ENCODE data around the gene CLEC16A. TPM values are rescaled to one million over a fixed set of nuclear protein-coding genes. Genes with fewer than 3 reads are reported as not detected.

Gene CLEC16A
- polyA plus RNA-seq, 4 donors = 22.9 to 24.5 (median 23.7) TPM

GRCh38 chr16:11075163-11075562, 130.8 kb downstream of the CLEC16A start:
- DNase-seq (ENCODE audit: low read depth in 4 of 4, low spot score in 3 of 4) = no peak

- DNase-seq (ENCODE audit: low read depth in 4 of 4, low spot score in 3 of 4) = no peak
Observed at GRCh38 chr16:11076259-11077018, 132.1 kb downstream of the CLEC16A start.

- no peak for DNase-seq (ENCODE audit: low read depth in 4 of 4, low spot score in 3 of 4)
Observed at GRCh38 chr16:11078812-11079459, 134.6 kb downstream of the CLEC16A start.

- DNase-seq (ENCODE audit: low read depth in 4 of 4, low spot score in 3 of 4) = no peak
Observed at GRCh38 chr16:11079652-11080187, 135.4 kb downstream of the CLEC16A start.

- no peak for DNase-seq (ENCODE audit: low read depth in 4 of 4, low spot score in 3 of 4)
Observed at GRCh38 chr16:11080327-11080967, 136.1 kb downstream of the CLEC16A start.

GRCh38 chr16:11080999-11081630, 136.8 kb downstream of the CLEC16A start:
- no peak for DNase-seq (ENCODE audit: low read depth in 4 of 4, low spot score in 3 of 4)

- no peak for DNase-seq (ENCODE audit: low read depth in 4 of 4, low spot score in 3 of 4)
Observed at GRCh38 chr16:11082108-11082859, 137.9 kb downstream of the CLEC16A start.

GRCh38 chr16:11082860-11083388, 138.6 kb downstream of the CLEC16A start:
- DNase-seq (ENCODE audit: low read depth in 4 of 4, low spot score in 3 of 4) = no peak

GRCh38 chr16:11084484-11084875, 140.1 kb downstream of the CLEC16A start:
- no peak for DNase-seq (ENCODE audit: low read depth in 4 of 4, low spot score in 3 of 4)

GRCh38 chr16:11084876-11085485, 140.6 kb downstream of the CLEC16A start:
- DNase-seq (ENCODE audit: low read depth in 4 of 4, low spot score in 3 of 4) = peak in 1 of 4 donors; percentile 61

GRCh38 chr16:11085916-11086315, 141.6 kb downstream of the CLEC16A start:
- DNase-seq (ENCODE audit: low read depth in 4 of 4, low spot score in 3 of 4) = no peak

- no peak for DNase-seq (ENCODE audit: low read depth in 4 of 4, low spot score in 3 of 4)
Observed at GRCh38 chr16:11087691-11088073, 143.3 kb downstream of the CLEC16A start.

GRCh38 chr16:11088074-11088730, 143.8 kb downstream of the CLEC16A start:
- DNase-seq (ENCODE audit: low read depth in 4 of 4, low spot score in 3 of 4) = no peak

GRCh38 chr16:11088831-11089230, 144.5 kb downstream of the CLEC16A start:
- no peak for DNase-seq (ENCODE audit: low read depth in 4 of 4, low spot score in 3 of 4)

- DNase-seq (ENCODE audit: low read depth in 4 of 4, low spot score in 3 of 4) = no peak
Observed at GRCh38 chr16:11089504-11090124, 145.2 kb downstream of the CLEC16A start.

- DNase-seq (ENCODE audit: low read depth in 4 of 4, low spot score in 3 of 4) = no peak
Observed at GRCh38 chr16:11090232-11090631, 145.9 kb downstream of the CLEC16A start.

- no peak for DNase-seq (ENCODE audit: low read depth in 4 of 4, low spot score in 3 of 4)
Observed at GRCh38 chr16:11091021-11091785, 146.8 kb downstream of the CLEC16A start.

All from right renal pelvis (tissue), 4 donors.